NB4 (cell line): ENCODE measurements around the gene SLC27A1.

Experiments used
- POLR2A ChIP-seq: IDR thresholded peaks from 2 replicates; pipeline ENCODE4 v1.6.1; 2011; ENCODE audit warnings: mild to moderate bottlenecking; ENCODE audit not compliant: insufficient read length; ENCODE audit errors: extremely low read depth
- TF ChIP-seq, protein P1 (sequence below): IDR thresholded peaks from one replicate; pipeline ENCODE4 v1.5.1; 2012; ENCODE audit warnings: low read depth, low read length
- TF ChIP-seq, protein P2 (sequence below): IDR thresholded peaks from 2 replicates; pipeline ENCODE4 v1.6.1; 2011; ENCODE audit warnings: low read depth, low read length

- TF ChIP-seq, protein P1, sequence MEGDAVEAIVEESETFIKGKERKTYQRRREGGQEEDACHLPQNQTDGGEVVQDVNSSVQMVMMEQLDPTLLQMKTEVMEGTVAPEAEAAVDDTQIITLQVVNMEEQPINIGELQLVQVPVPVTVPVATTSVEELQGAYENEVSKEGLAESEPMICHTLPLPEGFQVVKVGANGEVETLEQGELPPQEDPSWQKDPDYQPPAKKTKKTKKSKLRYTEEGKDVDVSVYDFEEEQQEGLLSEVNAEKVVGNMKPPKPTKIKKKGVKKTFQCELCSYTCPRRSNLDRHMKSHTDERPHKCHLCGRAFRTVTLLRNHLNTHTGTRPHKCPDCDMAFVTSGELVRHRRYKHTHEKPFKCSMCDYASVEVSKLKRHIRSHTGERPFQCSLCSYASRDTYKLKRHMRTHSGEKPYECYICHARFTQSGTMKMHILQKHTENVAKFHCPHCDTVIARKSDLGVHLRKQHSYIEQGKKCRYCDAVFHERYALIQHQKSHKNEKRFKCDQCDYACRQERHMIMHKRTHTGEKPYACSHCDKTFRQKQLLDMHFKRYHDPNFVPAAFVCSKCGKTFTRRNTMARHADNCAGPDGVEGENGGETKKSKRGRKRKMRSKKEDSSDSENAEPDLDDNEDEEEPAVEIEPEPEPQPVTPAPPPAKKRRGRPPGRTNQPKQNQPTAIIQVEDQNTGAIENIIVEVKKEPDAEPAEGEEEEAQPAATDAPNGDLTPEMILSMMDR, result no peak
- TF ChIP-seq, protein P2, sequence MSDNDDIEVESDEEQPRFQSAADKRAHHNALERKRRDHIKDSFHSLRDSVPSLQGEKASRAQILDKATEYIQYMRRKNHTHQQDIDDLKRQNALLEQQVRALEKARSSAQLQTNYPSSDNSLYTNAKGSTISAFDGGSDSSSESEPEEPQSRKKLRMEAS, result no peak
- no peak for TF ChIP-seq POLR2A
Measured at GRCh38 chr19:17504456-17504855, 34.1 kb downstream of the SLC27A1 start.
